GM23338 (cell line): Measurements from ENCODE around the gene ATP6V0C. TPM values are rescaled to one million over a fixed set of nuclear protein-coding genes. Genes with fewer than 3 reads are reported as not detected.

ENCODE experiments used
- ATAC-seq: fragments of 200-7000 bp; cut with Tn5 transposase; 3 replicates; pipeline ENCODE4 v1.9.1; 2020
- DNase-seq: peaks from one replicate; pipeline ENCODE4 v3.0.0-alpha.2; 2015; ENCODE audit warnings: low spot score
- H2AFZ ChIP-seq: fragments of 200-600 bp; sonication (generic); 2 replicates; pipeline ENCODE4 v1.8.0; 2016; ENCODE audit warnings: antibody characterized with exemption, mild to moderate bottlenecking, moderate library complexity
- H3F3A ChIP-seq: fragments of 200-600 bp; sonication (generic); replicated peaks from 2 replicates; pipeline ENCODE4 v1.8.0; 2017; ENCODE audit warnings: antibody characterized with exemption, mixed run types, low read depth
- H3K27ac ChIP-seq: fragments of 200-600 bp; sonication (generic); 2 replicates; pipeline ENCODE4 v1.6.1; 2016; ENCODE audit warnings: low read depth
- H3K27me3 ChIP-seq: fragments of 200-600 bp; sonication (generic); 2 replicates; pipeline ENCODE4 v1.8.0; 2016; ENCODE audit warnings: mild to moderate bottlenecking, mixed run types, moderate library complexity; ENCODE audit not compliant: insufficient read depth
- H3K36me3 ChIP-seq: fragments of 200-600 bp; sonication (generic); 2 replicates; pipeline ENCODE4 v1.8.0; 2016; ENCODE audit warnings: mild to moderate bottlenecking; ENCODE audit not compliant: insufficient read depth
- H3K4me1 ChIP-seq: fragments of 200-600 bp; sonication (generic); 2 replicates; pipeline ENCODE4 v1.8.0; 2016; ENCODE audit warnings: mild to moderate bottlenecking, moderate library complexity; ENCODE audit not compliant: insufficient read depth
- H3K4me2 ChIP-seq: fragments of 200-600 bp; sonication (generic); 2 replicates; pipeline ENCODE4 v1.7.1; 2017; ENCODE audit warnings: mixed run types
- H3K4me3 ChIP-seq: fragments of 200-600 bp; sonication (generic); 2 replicates; pipeline ENCODE4 v1.6.1; 2016; ENCODE audit warnings: mixed run types
- H3K79me2 ChIP-seq: fragments of 200-600 bp; sonication (generic); replicated peaks from 2 replicates; pipeline ENCODE4 v1.8.0; 2017; ENCODE audit warnings: mild to moderate bottlenecking; ENCODE audit not compliant: insufficient read depth
- H3K9me2 ChIP-seq: fragments of 200-600 bp; sonication (generic); 2 replicates; pipeline ENCODE4 v1.8.0; 2017; ENCODE audit not compliant: insufficient read depth
- H4K20me1 ChIP-seq: fragments of 200-600 bp; sonication (generic); replicated peaks from 2 replicates; pipeline ENCODE4 v1.8.0; 2017; ENCODE audit warnings: mild to moderate bottlenecking; ENCODE audit not compliant: insufficient read depth
- H3K27ac Mint-ChIP-seq: 2 replicates; pipeline ENCODE4 v1.8.0; 2020; ENCODE audit warnings: inconsistent platforms, mild to moderate bottlenecking, moderate library complexity, mixed read lengths
- H3K27me3 Mint-ChIP-seq: 3 replicates; pipeline ENCODE4 v1.8.0; 2022; ENCODE audit warnings: low read depth, mild to moderate bottlenecking, moderate library complexity, mixed read lengths, inconsistent platforms; ENCODE audit not compliant: insufficient read depth, poor library complexity
- H3K36me3 Mint-ChIP-seq: 3 replicates; pipeline ENCODE4 v1.8.0; 2021; ENCODE audit warnings: low read depth, mild to moderate bottlenecking, inconsistent platforms, moderate library complexity, mixed read lengths
- H3K4me1 Mint-ChIP-seq: 3 replicates; pipeline ENCODE4 v1.8.0; 2020; ENCODE audit warnings: mild to moderate bottlenecking, inconsistent platforms, mixed read lengths
- H3K4me3 Mint-ChIP-seq: 3 replicates; pipeline ENCODE4 v1.8.0; 2021; ENCODE audit warnings: moderate library complexity, mild to moderate bottlenecking, inconsistent platforms, mixed read lengths
- H3K9me3 Mint-ChIP-seq: 3 replicates; pipeline ENCODE4 v1.8.0; 2020; ENCODE audit warnings: moderate library complexity, mild to moderate bottlenecking, inconsistent platforms, mixed read lengths
- CREB1 ChIP-seq: fragments of 250-450 bp; sonication (Bioruptor Pico); IDR thresholded peaks from 2 replicates; pipeline ENCODE4 v1.5.0; 2020; ENCODE audit warnings: low read depth, mild to moderate bottlenecking, moderate library complexity
- CTCF ChIP-seq, 2 experiments: fragments of 200-600 bp in 1 of 2; sonication (generic) in 1 of 2; conservative IDR thresholded peaks; 2 replicates each; pipeline versions ENCODE4 v1.5.1 to v1.6.1; 2016 to 2017; ENCODE audit warnings: antibody characterized with exemption in 2 of 2, low read depth in 2 of 2, mild to moderate bottlenecking in 2 of 2, moderate library complexity in 1 of 2
- ETS1 ChIP-seq: IDR thresholded peaks from 2 replicates; pipeline ENCODE4 v1.6.1; 2016; ENCODE audit warnings: antibody characterized with exemption
- EZH2phosphoT487 ChIP-seq: fragments of 200-600 bp; sonication (generic); IDR thresholded peaks from one replicate; pipeline ENCODE4 v1.8.1; 2018; ENCODE audit warnings: antibody characterized with exemption; ENCODE audit not compliant: unreplicated experiment
- JUNB ChIP-seq: IDR thresholded peaks from one replicate; pipeline ENCODE4 v1.6.1; 2016; ENCODE audit warnings: antibody characterized with exemption; ENCODE audit not compliant: unreplicated experiment
- NANOG ChIP-seq: IDR thresholded peaks from 2 replicates; pipeline ENCODE4 v1.6.1; 2016; ENCODE audit warnings: antibody characterized with exemption, borderline replicate concordance
- REST ChIP-seq: IDR thresholded peaks from one replicate; pipeline ENCODE4 v1.6.1; 2018; ENCODE audit warnings: antibody characterized with exemption; ENCODE audit not compliant: unreplicated experiment
- ZNF331 ChIP-seq: fragments of 250-450 bp; sonication (Bioruptor Pico); IDR thresholded peaks from 2 replicates; pipeline ENCODE4 v1.5.0; 2020; ENCODE audit warnings: low read depth, mild to moderate bottlenecking, moderate library complexity
- polyA plus RNA-seq: library from polyadenylated mRNA; unstranded; fragments of >200 nt; fragmentation: Nextera tagmentation; extraction: Ambion mirVana; gene quantifications from 2 replicates; pipeline ENCODE4 v1.2.1, GENCODE V29; 2016
- total RNA-seq: library from RNA; depleted of rRNA; stranded (reverse); fragments of >200 nt; shearing (Covaris generic); gene quantifications from 2 replicates; pipeline ENCODE4 v1.2.3, GENCODE V29; 2014

The ATP6V0C gene
- total and polyA plus RNA-seq, 2 experiments from 2014 or later, result 98.2 to 162 TPM

DNA sequence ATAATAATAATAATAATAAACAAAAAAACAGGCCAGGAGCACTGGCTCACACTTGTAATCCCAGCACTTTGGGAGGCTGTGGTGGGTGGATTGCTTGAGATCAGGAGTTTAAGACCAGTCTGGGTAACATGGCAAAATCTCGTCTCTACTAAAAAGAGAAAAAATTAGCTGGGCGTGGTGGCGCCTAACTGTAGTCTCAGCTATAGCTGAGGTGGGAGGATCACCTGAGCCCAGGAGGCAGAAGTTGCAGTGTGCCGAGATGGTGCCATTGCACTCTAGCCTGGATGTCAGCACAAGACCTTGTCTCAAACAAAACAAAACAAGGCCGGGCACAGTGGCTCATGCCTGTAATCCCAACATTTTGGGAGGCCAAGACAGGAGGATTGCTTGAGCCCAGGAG, 18.7 kb upstream of the ATP6V0C start:
- no peak for TF ChIP-seq ZNF331 (CRISPR knock-in tag)
- H2AFZ ChIP-seq, result no peak overlapping the region
- no peak overlapping the region for H3K27ac ChIP-seq
- H3K9me2 ChIP-seq, result no peaks in the 10 kb centered on the region
- H3K4me3 Mint-ChIP-seq, result no peak overlapping the region
- no peak overlapping the region for H3K27ac Mint-ChIP-seq
- H3F3A ChIP-seq, result no peaks in the 10 kb centered on the region
- H3K27me3 Mint-ChIP-seq, result peaks cover 6% of the 10 kb centered on the region
- no peaks in the 10 kb centered on the region; the same call in 1 of the 2 replicates for H4K20me1 ChIP-seq
- H3K4me1 Mint-ChIP-seq, result no peaks in the 10 kb centered on the region
- no peaks in the 10 kb centered on the region for H3K27me3 ChIP-seq
- H3K36me3 ChIP-seq, result no peaks in the 10 kb centered on the region
- H3K4me1 ChIP-seq, result no peaks in the 10 kb centered on the region
- H3K4me3 ChIP-seq, result no peak overlapping the region
- H3K9me3 Mint-ChIP-seq, result no peaks in the 10 kb centered on the region
- peaks cover 8% of the 10 kb centered on the region; the same call in 2 of the 3 replicates for H3K36me3 Mint-ChIP-seq
- H3K4me2 ChIP-seq, result no peak overlapping the region
- DNase-seq (no peak), ATAC-seq (no peak)
- H3K79me2 ChIP-seq, result no peaks in the 10 kb centered on the region

DNA sequence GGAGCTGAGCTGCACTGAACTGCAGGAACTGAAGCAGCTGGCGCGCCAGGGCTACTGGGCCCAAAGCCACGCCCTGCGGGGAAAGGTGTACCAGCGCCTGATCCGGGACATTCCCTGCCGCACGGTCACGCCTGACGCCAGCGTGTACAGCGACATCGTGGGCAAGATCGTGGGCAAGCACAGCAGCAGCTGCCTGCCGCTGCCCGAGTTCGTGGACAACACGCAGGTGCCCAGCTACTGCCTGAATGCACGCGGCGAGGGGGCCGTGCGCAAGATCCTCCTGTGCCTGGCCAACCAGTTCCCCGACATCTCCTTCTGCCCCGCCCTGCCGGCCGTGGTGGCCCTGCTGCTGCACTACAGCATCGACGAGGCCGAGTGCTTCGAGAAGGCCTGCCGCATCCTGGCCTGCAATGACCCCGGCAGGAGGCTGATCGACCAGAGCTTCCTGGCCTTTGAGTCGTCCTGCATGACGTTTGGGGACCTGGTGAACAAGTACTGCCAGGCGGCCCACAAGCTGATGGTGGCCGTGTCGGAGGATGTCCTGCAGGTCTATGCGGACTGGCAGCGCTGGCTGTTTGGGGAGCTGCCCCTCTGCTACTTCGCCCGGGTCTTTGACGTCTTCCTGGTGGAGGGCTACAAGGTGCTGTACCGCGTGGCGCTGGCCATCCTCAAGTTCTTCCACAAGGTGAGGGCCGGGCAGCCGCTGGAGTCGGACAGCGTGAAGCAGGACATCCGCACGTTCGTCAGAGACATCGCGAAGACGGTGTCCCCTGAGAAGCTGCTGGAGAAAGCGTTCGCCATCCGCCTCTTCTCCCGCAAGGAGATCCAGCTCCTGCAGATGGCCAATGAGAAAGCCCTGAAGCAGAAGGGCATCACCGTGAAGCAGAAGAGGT, 17.3 kb upstream of the ATP6V0C start:
- H3K27ac ChIP-seq, result no peak overlapping the region
- no peak overlapping the region for H3K4me2 ChIP-seq
- H3K36me3 ChIP-seq, result no peaks in the 10 kb centered on the region
- ATAC-seq (no peak), DNase-seq (no peak)
- H3K4me3 ChIP-seq, result no peak overlapping the region
- Mint-ChIP-seq H3K27ac (no peak overlapping the region), H3K36me3 (peaks cover 8% of the 10 kb centered on the region; the same call in 2 of the 3 replicates), H3K9me3 (no peaks in the 10 kb centered on the region), H3K27me3 (peaks cover 2% of the 10 kb centered on the region), H3K4me3 (no peak overlapping the region), H3K4me1 (no peaks in the 10 kb centered on the region; the same call in 2 of the 3 replicates)
- H3K9me2 ChIP-seq, result no peaks in the 10 kb centered on the region
- H3F3A ChIP-seq, result no peaks in the 10 kb centered on the region
- no peaks in the 10 kb centered on the region; the same call in 1 of the 2 replicates for H4K20me1 ChIP-seq
- no peaks in the 10 kb centered on the region for H3K79me2 ChIP-seq
- no peaks in the 10 kb centered on the region for H3K27me3 ChIP-seq
- peaks cover under 1% of the 10 kb centered on the region; the same call in 1 of the 2 replicates for H3K4me1 ChIP-seq
- no peak overlapping the region for H2AFZ ChIP-seq
- TF ChIP-seq CTCF (conservative IDR thresholded peaks at IDR 0.05; ENCODE audit: low read depth in 2 of 2) (no peak), NANOG (no peak), CREB1 (CRISPR knock-in tag) (no peak), REST (no peak), ETS1 (no peak), EZH2phosphoT487 (no peak), JUNB (no peak)
